Vagina (tissue), 2 donors: ENCODE results near the gene JPH2.

Experiments used
- CTCF ChIP-seq, 3 experiments: fragments of 450-650 bp in 2 of 3; fragments of 200-600 bp in 1 of 3; sonication (generic) in 1 of 3; IDR thresholded peaks; one replicate each; pipeline ENCODE4 v1.5.1; 2017 to 2019; ENCODE audit warnings: antibody characterized with exemption in 3 of 3, mild to moderate bottlenecking in 2 of 3, moderate library complexity in 2 of 3
- POLR2AphosphoS5 ChIP-seq, 2 donors: sonication (generic); formaldehyde crosslinking; IDR thresholded peaks; one replicate each; pipeline ENCODE4 v1.9.0; 2017; ENCODE audit warnings: antibody characterized with exemption in 2 of 2, mild to moderate bottlenecking in 2 of 2, low read depth in 1 of 2; ENCODE audit not compliant: insufficient read depth in 1 of 2

DNA sequence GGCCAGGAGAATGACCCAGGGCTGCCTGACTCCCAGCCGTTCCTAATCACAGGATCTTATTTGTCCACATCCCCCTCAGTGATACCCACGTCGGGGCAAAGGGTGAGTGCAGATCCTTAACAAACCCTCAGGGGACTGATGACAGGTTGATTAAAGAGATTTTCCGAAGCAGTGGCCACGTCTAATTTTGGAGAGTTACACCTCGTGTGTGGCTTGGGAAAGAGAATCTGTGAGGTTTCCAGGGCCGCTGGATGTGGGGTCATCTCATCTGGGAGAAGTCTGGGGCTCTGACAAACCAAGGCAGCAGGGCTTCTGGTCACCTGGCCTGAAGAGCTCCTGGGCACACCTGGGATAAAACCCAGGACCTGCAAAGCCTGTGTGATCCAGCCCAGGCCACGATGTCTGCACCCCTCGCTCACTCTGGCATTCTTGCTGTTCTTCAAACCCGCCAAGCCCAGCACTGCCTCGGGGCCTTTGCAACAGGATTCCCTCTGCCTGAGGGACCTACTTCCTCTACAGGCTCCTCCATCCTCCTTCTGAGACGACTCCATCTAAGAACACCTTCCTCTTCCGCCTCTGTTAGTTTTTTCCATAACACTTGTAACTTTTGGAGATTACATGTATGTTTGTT lies 4.7 kb downstream of the JPH2 start:
- TF ChIP-seq CTCF (IDR thresholded peaks at IDR 0.05) (no peak), POLR2AphosphoS5 (IDR thresholded peaks at IDR 0.05; ENCODE audit: insufficient read depth in 1 of 2, low read depth in 1 of 2) (no peak)
